Esophagus (tissue), 2 donors: ENCODE measurements around the gene AOAH. TPM values are rescaled to one million over a fixed set of nuclear protein-coding genes. Genes with fewer than 3 reads are reported as not detected.

Source experiments
- H3K27ac ChIP-seq, 2 donors: one replicate each; pipeline ENCODE4 v1.5.1; 2013; ENCODE audit warnings: low read depth in 2 of 2, mild to moderate bottlenecking in 2 of 2, inconsistent platforms in 1 of 2, low read length in 1 of 2, moderate library complexity in 1 of 2
- H3K27me3 ChIP-seq, 2 donors: one replicate each; pipeline ENCODE4 v1.6.1; 2013; ENCODE audit warnings: low read length in 2 of 2, control low read depth in 1 of 2, mild to moderate bottlenecking in 1 of 2; ENCODE audit not compliant: insufficient read depth in 2 of 2, control insufficient read depth in 1 of 2
- H3K36me3 ChIP-seq, 2 donors: one replicate each; pipeline ENCODE4 v1.6.1; 2013; ENCODE audit warnings: low read length in 1 of 2; ENCODE audit not compliant: control insufficient read depth in 2 of 2, insufficient read depth in 2 of 2
- H3K4me1 ChIP-seq, 2 donors: one replicate each; pipeline ENCODE4 v1.6.1; 2013; ENCODE audit warnings: low read length in 1 of 2; ENCODE audit not compliant: control insufficient read depth in 2 of 2, insufficient read depth in 2 of 2
- H3K4me3 ChIP-seq, 2 donors: one replicate each; pipeline ENCODE4 v1.5.1; 2013; ENCODE audit warnings: low read length in 2 of 2, mild to moderate bottlenecking in 2 of 2, low read depth in 1 of 2, moderate library complexity in 1 of 2
- H3K9me3 ChIP-seq, 2 donors: one replicate each; pipeline ENCODE4 v1.6.1; 2013; ENCODE audit warnings: mild to moderate bottlenecking in 2 of 2, low read depth in 1 of 2, low read length in 1 of 2, moderate library complexity in 1 of 2; ENCODE audit not compliant: control insufficient read depth in 2 of 2, insufficient read depth in 1 of 2
- WGBS, 2 donors: extraction: QIAGEN DNeasy Blood & Tissue Kit; methylation state at CpG; one replicate each; pipeline ENCODE4 v1.1.7; 2013; 5-methylcytosine and 5-hydroxymethylcytosine counted together
- polyA plus RNA-seq, 2 donors: library from polyadenylated mRNA; stranded (reverse); fragments of 200-250 nt; gene quantifications; one replicate each; pipeline ENCODE4 v1.2.3, GENCODE V29; 2013
- donor health status: healthy with polysubstance abuse.
- donor health status: Bipolar disorder and iron deficiency.

AOAH gene
- polyA plus RNA-seq, 2 donors, result 0.71 to 1.7 TPM

GRCh38 chr7:36602934-36603887 is 121.1 kb downstream of the AOAH start:
- Histone ChIP-seq H3K4me3 (no peak overlapping the region), H3K4me1 (peaks cover 0 to 5% of the 10 kb centered on the region in 2 donors), H3K27ac (no peak overlapping the region), H3K9me3 (no peaks in the 10 kb centered on the region), H3K36me3 (no peaks in the 10 kb centered on the region), H3K27me3 (no peaks in the 10 kb centered on the region)
- WGBS, 2 donors, result 79 to 89% methylated on average over 7 of the region's 7 CpGs

- Histone ChIP-seq H3K27ac (no peak overlapping the region), H3K36me3 (no peaks in the 10 kb centered on the region), H3K4me1 (peaks cover 0 to 5% of the 10 kb centered on the region in 2 donors), H3K9me3 (no peaks in the 10 kb centered on the region), H3K27me3 (no peaks in the 10 kb centered on the region), H3K4me3 (no peak overlapping the region)
- 60 to 86% methylated on average over 3 of the region's 3 CpGs for WGBS, 2 donors
These were observed 121.8 kb downstream of the AOAH start for GRCh38 chr7:36602511-36602910.

GRCh38 chr7:36601601-36602000 is 122.7 kb downstream of the AOAH start:
- H3K27ac ChIP-seq, result no peak overlapping the region
- WGBS, 2 donors, result 28 to 60% methylated on average over 3 of the region's 3 CpGs
- no peak overlapping the region for H3K4me3 ChIP-seq
- no peaks in the 10 kb centered on the region for H3K9me3 ChIP-seq
- H3K36me3 ChIP-seq, result no peaks in the 10 kb centered on the region
- H3K4me1 ChIP-seq, result peaks cover 0 to 5% of the 10 kb centered on the region in 2 donors
- H3K27me3 ChIP-seq, result no peaks in the 10 kb centered on the region

- no peaks in the 10 kb centered on the region for H3K36me3 ChIP-seq
- H3K27me3 ChIP-seq, result no peaks in the 10 kb centered on the region
- no peak overlapping the region for H3K27ac ChIP-seq
- no peak overlapping the region for H3K4me3 ChIP-seq
- peaks cover 0 to 5% of the 10 kb centered on the region in 2 donors for H3K4me1 ChIP-seq
- 55 to 69% methylated on average over 5 of the region's 5 CpGs for WGBS, 2 donors
- H3K9me3 ChIP-seq, result no peaks in the 10 kb centered on the region
These were observed 123.3 kb downstream of the AOAH start for GRCh38 chr7:36600869-36601530.

- H3K9me3 ChIP-seq, result no peaks in the 10 kb centered on the region
- peaks cover 0 to 5% of the 10 kb centered on the region in 2 donors for H3K4me1 ChIP-seq
- no peak overlapping the region for H3K27ac ChIP-seq
- 81 to 93% methylated on average over 6 of the region's 6 CpGs for WGBS, 2 donors
- no peaks in the 10 kb centered on the region for H3K27me3 ChIP-seq
- H3K4me3 ChIP-seq, result no peak overlapping the region
- no peaks in the 10 kb centered on the region for H3K36me3 ChIP-seq
These were observed 124.0 kb downstream of the AOAH start for GRCh38 chr7:36600314-36600682.

GRCh38 chr7:36599645-36600313 is 124.5 kb downstream of the AOAH start:
- Histone ChIP-seq H3K4me1 (peaks cover 0 to 5% of the 10 kb centered on the region in 2 donors), H3K27ac (no peak overlapping the region), H3K36me3 (no peaks in the 10 kb centered on the region), H3K4me3 (no peak overlapping the region), H3K27me3 (no peaks in the 10 kb centered on the region), H3K9me3 (no peaks in the 10 kb centered on the region)
- 96 to 98% methylated on average over 10 of the region's 10 CpGs for WGBS, 2 donors

- no peaks in the 10 kb centered on the region for H3K4me1 ChIP-seq
- 85 to 91% methylated on average over 3 of the region's 3 CpGs for WGBS, 2 donors
These were observed 126.1 kb downstream of the AOAH start for GRCh38 chr7:36598054-36598674.

GRCh38 chr7:36597090-36597773 is 127.1 kb downstream of the AOAH start:
- H3K36me3 ChIP-seq, result no peaks in the 10 kb centered on the region
- H3K27ac ChIP-seq, result no peak overlapping the region
- no peak overlapping the region for H3K4me3 ChIP-seq
- H3K9me3 ChIP-seq, result no peaks in the 10 kb centered on the region
- 55 to 64% methylated on average over 7 of the region's 7 CpGs for WGBS, 2 donors
- H3K4me1 ChIP-seq, result no peaks in the 10 kb centered on the region
- no peaks in the 10 kb centered on the region for H3K27me3 ChIP-seq

More at GRCh38 chr7:36598054-36598674, 126.1 kb downstream of the AOAH start:
- H3K4me3 ChIP-seq, result no peak overlapping the region
- H3K36me3 ChIP-seq, result no peaks in the 10 kb centered on the region
- no peaks in the 10 kb centered on the region for H3K9me3 ChIP-seq
- H3K27ac ChIP-seq, result no peak overlapping the region
- no peaks in the 10 kb centered on the region for H3K27me3 ChIP-seq

- no peaks in the 10 kb centered on the region for H3K4me1 ChIP-seq
- no peak overlapping the region for H3K27ac ChIP-seq
- no peaks in the 10 kb centered on the region for H3K36me3 ChIP-seq
- 91 to 96% methylated on average over 2 of the region's 2 CpGs for WGBS, 2 donors
- no peaks in the 10 kb centered on the region for H3K9me3 ChIP-seq
- H3K4me3 ChIP-seq, result no peak overlapping the region
- H3K27me3 ChIP-seq, result no peaks in the 10 kb centered on the region
These were observed 129.8 kb downstream of the AOAH start for GRCh38 chr7:36594445-36594844.
